ENCODE measurements around the gene BMX.

BMX gene

DNA sequence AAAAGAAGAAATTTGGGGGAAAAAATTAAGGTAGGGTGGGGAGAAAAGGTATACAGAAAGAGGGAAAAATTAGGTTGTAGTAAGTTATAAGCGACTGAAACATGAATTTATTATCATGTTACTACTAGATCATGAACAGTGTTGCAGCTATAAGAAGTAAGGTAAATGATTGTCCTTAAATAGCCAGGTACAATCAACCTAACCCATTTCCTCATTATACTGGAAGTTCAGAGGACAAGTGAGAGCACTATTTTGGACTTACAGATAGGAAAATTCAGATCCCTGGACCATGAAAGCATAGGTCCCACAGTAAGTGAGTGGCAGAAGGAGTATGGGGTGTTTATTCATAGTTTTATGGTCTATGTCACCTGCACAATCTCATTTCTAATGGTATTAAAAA, 31.0 kb upstream of the BMX start:
- no peak for DNase-seq (ENCODE audit: extremely low read depth, low read depth)
- TF ChIP-seq, protein P1, sequence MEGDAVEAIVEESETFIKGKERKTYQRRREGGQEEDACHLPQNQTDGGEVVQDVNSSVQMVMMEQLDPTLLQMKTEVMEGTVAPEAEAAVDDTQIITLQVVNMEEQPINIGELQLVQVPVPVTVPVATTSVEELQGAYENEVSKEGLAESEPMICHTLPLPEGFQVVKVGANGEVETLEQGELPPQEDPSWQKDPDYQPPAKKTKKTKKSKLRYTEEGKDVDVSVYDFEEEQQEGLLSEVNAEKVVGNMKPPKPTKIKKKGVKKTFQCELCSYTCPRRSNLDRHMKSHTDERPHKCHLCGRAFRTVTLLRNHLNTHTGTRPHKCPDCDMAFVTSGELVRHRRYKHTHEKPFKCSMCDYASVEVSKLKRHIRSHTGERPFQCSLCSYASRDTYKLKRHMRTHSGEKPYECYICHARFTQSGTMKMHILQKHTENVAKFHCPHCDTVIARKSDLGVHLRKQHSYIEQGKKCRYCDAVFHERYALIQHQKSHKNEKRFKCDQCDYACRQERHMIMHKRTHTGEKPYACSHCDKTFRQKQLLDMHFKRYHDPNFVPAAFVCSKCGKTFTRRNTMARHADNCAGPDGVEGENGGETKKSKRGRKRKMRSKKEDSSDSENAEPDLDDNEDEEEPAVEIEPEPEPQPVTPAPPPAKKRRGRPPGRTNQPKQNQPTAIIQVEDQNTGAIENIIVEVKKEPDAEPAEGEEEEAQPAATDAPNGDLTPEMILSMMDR (IDR thresholded peaks at IDR 0.05; ENCODE audit: low read depth, low read length) = no peak

DNA sequence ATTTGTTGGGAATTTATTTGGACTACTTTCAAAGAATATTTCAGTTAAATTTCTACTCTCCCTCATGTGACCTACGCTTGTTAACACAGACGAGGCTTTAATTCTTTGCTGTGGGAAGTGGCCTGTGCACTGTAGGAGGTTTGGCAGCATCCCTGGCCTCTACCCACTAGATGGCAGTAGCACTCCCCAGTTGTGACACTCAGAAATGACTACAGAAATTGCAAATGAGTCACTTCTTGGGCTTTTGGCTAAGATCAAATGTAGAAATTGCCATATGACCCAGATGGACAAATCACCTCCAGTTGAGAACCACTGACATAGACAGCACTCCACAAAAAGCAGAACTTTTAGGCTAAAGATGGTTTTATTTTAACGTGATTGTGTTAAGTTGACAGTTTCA, 29.6 kb upstream of the BMX start:
- no peak for DNase-seq (ENCODE audit: extremely low read depth, low read depth)

DNA sequence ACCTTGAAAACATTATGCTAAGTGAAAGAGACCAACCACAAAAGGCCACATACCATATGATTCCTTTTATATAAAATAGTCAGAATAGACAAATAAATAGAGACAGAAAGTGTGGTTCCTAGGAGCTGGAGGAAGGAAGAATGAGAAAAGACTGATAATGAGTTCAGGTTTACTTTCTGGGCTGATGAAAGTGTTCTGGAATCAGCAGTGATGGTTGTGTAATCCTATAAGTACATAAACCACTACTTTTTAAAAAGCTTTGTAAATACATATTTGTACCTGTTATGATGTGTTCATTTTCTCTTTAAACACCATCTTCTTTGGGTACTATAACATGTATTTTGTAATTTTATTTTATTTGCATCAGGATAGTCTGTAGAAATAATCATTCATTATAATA, 28.1 kb upstream of the BMX start:
- TF ChIP-seq, protein P1 (IDR thresholded peaks at IDR 0.05; ENCODE audit: low read depth, low read length) = no peak
- DNase-seq (ENCODE audit: extremely low read depth, low read depth) = no peak

More for the DNA sequence above, 29.6 kb upstream of the BMX start:
- TF ChIP-seq, protein P1 (IDR thresholded peaks at IDR 0.05; ENCODE audit: low read depth, low read length) = peak; percentile 96

DNA sequence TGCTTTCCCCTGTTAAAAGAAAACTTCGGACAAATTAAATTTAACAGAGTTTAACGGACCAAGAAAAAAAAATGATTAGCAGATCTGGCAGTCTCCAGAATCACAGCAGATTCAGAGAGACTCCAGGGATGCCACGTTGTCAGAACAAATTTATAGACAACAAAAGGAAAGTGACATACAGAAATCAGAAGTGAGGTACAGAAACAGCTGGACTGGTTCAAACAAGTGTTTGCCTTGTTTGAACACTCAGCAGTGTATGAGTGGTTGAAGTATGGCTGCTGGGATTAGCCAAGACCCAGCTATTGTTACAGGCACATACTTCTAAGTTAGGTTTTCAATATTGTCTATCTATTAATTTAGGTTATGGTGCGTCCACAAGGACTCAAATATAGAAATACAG, 26.6 kb upstream of the BMX start:
- DNase-seq (ENCODE audit: extremely low read depth, low read depth) = no peak
- TF ChIP-seq, protein P1 (IDR thresholded peaks at IDR 0.05; ENCODE audit: low read depth, low read length) = no peak

DNA sequence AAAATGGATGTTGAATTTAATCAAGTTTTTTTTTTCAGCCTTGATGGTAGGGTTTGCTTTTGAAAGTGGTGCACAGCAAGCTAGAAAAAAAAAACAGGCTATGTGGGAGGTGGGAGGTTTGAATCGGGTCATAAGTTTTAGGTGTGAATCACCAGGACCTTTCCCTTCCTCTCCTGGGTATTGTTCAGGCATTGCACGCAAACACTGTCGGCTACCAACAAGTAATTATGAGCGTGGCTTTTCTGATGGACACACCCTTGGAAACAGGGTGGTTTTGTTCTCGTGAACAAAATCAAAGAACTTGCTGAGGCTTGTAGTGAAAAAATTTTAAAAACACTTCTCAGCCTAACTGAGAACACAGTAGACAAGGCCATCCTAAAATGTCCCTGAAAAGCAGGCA, 25.6 kb upstream of the BMX start:
- TF ChIP-seq, protein P1 (IDR thresholded peaks at IDR 0.05; ENCODE audit: low read depth, low read length) = no peak
- no peak for DNase-seq (ENCODE audit: extremely low read depth, low read depth)

DNA sequence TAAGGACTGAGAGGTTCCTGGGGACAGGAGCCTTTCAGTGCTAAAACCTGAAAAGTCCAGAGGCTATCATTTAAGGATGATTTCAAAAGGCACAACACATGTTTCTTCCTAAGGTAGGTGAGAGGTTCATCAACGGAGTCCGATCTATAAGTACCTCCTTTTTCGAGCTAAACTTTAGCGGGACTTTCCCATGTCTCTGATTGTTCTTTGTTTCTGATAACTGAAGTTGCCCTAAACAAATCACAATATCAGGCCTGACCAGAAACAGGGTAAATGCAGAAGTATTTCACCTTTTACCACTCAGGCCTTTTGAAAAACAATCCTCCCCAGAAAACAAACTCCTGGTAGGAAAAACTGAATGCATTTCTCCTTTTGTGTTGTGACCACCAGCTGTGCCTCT, 25.1 kb upstream of the BMX start:
- no peak for DNase-seq (ENCODE audit: extremely low read depth, low read depth)
- TF ChIP-seq, protein P1 (IDR thresholded peaks at IDR 0.05; ENCODE audit: low read depth, low read length) = no peak

DNA sequence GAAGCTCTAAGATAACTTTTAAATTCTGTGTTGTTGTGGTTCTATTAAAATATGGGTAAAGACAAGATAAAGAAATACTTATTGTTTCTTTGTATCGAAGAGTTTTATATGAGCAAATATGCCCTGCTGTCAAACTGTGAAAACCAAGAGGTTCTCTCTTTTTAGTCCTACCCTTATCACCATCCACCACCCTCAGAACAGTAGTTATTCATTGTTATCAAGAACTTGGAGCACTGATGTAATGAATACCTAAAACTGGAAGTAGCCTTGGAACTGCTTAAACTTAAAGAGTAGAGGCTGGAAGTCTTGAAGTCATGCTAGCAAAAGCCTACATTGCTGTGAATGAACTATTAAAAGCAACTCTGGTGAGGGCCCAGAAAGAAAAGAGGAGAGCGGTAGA, 16.7 kb upstream of the BMX start:
- TF ChIP-seq, protein P1 (IDR thresholded peaks at IDR 0.05; ENCODE audit: low read depth, low read length) = no peak
- DNase-seq (ENCODE audit: extremely low read depth, low read depth) = no peak
